Measurements from ENCODE around the gene TP53AIP1.

TP53AIP1 gene

GRCh38 chr11:128892866-128893565, 49.7 kb downstream of the TP53AIP1 start:
- no peak for DNase-seq (ENCODE audit: low read depth in 2 of 3, low spot score in 2 of 3)

- no peak for DNase-seq (ENCODE audit: low read depth in 2 of 3, low spot score in 2 of 3)
Observed at GRCh38 chr11:128891913-128892398, 50.7 kb downstream of the TP53AIP1 start.

GRCh38 chr11:128890543-128891368, 51.9 kb downstream of the TP53AIP1 start, which contains the start of gene KCNJ5:
Gene KCNJ5, plus strand, starts transcription at chr11:128891356. Its CDS starts 19,918 bp downstream, at chr11:128911274.
- no peak for DNase-seq (ENCODE audit: low read depth in 2 of 3, low spot score in 2 of 3)

- DNase-seq (ENCODE audit: low read depth in 2 of 3, low spot score in 2 of 3): no peak
Observed at GRCh38 chr11:128890216-128890542, 52.5 kb downstream of the TP53AIP1 start.

GRCh38 chr11:128889657-128890213, 52.9 kb downstream of the TP53AIP1 start:
- DNase-seq (ENCODE audit: low read depth in 2 of 3, low spot score in 2 of 3): no peak

GRCh38 chr11:128888034-128888985, 54.4 kb downstream of the TP53AIP1 start:
- no peak for DNase-seq (ENCODE audit: low read depth in 2 of 3, low spot score in 2 of 3)

GRCh38 chr11:128886406-128887124, 56.1 kb downstream of the TP53AIP1 start:
- no peak for DNase-seq (ENCODE audit: low read depth in 2 of 3, low spot score in 2 of 3)
